Measurements from ENCODE around the gene KCNQ4. TPM values are rescaled to one million over a fixed set of nuclear protein-coding genes. Genes with fewer than 3 reads are reported as not detected.

Gene KCNQ4
- polyA plus RNA-seq, 1 donor = 35.5 TPM

DNA sequence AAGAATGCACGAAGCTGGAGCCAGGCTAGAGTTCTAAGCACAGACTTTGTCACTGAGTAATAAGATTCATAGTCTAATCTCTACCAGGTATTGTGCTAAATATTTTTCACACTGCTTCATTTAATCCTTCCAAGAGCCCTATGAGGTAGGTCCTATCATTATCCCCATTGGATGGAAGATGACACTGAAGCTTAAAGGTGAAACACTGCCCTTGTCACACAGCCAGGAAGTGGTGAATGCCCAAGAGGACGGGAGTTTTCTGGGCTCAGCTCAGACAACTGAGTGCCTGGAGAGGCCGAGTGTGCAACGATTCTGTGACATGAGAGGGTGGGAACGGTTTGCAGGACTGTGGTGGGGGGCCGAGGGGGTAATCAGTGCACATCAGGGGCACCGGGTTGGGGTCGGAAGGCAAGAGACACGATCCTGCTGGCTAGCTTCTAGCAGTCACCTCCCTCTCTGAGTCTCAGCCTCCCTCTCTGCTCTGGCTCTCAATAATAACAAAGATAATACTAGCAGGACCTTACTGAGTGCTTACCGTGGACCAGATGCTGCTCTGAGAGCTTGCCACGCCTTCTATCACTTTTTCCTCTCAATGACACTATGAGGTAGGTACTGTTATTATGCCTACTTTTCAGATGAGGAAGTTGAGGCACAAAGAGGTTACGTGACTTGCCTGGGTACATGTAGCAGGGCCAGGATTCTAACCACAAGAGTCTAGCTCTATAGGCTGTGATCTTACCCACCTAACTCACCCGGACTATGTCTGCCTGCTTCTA, 12.4 kb downstream of the KCNQ4 start:
- no peak for DNase-seq (ENCODE audit: low read depth)

- no peak for DNase-seq (ENCODE audit: low read depth)
These were observed 13.5 kb downstream of the KCNQ4 start for GRCh38 chr1:40796939-40797667.

DNA sequence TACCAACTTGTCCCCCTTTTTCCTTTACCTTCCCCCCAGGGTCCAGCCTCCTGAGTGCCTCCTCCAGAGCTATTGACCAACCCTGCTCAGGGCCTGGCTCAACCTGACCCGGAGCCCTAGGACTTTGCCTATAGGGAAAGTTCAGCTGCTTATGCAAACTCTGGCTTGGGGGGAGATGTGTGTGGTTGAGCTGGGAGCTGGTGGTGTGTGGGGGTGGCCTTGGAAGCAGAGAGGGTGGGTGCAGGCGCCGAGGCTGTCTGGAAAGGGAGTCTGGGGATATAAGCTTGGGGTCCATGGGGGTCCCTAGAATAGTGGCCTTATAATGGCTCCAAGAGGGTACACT, 14.1 kb downstream of the KCNQ4 start:
- DNase-seq (ENCODE audit: low read depth) = no peak

GRCh38 chr1:40798366-40799281, 15.0 kb downstream of the KCNQ4 start:
- no peak for DNase-seq (ENCODE audit: low read depth)

DNA sequence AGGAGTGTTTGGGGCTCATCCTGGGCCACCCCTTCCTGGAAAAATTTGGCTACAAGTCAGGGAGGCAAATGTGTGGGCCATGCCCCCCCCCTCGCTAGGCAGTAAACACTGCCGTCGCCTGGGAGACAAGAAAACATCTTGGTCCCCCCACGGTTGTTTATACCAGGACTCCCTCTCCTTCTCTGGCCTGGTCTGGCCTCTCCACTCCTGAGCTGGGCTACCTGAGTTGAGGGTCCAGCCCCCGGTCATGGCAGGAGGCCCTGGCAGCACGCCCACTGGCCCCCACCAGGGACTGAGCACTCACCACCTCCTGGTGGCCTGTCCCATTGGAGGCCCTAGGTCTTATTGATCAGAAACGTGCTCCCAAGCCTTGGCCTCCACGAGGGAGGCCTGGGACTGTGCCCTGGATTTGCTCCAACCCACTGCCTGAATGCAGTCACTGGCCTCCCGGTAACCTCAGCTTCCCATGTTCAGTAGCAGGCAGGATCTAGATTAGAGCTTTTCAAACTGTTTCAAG, 15.8 kb downstream of the KCNQ4 start:
- DNase-seq (ENCODE audit: low read depth) = peak; percentile 40

- no peak for DNase-seq (ENCODE audit: low read depth)
These were observed 18.1 kb downstream of the KCNQ4 start for GRCh38 chr1:40801742-40802077.

DNA sequence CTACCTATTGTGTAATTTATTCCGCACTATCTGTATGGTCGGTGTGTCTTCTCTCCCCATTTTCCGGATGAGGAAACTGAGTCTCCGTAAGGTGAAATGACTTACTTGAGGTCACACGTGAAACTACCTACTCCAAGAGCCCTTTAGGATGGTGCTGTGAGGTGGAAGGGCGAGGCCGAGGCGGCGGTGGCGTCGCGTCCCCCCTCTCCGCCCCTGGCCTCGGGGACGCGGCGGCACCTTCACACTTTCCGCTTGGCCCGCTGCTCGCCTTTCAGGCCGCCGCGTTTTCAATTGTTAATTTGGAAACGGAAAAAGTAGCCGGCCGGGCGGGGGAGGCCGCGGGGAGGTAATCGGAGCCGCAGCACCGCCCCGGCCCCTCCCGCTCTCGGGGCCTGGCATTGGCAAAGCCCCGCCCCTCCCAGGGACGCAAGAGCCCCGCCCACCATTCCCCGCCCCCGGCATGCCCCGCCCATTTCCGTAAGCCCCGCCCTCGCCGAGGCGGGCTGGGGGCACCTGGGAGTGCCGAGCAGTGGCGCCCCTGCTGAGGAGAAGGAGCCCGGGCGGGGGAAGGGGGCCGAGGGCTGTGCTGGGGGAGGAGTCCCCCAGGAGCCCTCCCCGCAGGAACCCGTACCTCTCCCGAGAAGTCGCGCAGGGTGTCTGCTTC, 18.6 kb downstream of the KCNQ4 start:
- DNase-seq (ENCODE audit: low read depth) = no peak

DNA sequence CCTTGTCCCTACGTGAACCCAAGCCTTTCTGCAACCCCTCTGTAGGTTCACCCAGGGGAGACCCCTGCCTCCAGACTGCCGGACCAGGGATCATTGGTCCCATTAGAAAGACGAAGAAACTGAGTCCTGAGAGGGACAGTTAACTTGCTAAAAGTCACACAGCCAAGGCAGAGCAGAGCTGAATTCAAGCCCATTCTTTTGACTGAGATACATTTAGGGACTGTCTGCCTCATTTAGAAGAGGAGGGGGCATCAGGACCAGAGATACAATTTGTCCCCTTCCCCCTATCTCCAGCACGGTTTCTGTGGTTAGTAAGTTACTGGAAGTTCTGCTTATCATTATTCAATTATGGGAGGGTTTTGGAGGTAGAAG, 19.1 kb downstream of the KCNQ4 start:
- DNase-seq (ENCODE audit: low read depth) = no peak

DNA sequence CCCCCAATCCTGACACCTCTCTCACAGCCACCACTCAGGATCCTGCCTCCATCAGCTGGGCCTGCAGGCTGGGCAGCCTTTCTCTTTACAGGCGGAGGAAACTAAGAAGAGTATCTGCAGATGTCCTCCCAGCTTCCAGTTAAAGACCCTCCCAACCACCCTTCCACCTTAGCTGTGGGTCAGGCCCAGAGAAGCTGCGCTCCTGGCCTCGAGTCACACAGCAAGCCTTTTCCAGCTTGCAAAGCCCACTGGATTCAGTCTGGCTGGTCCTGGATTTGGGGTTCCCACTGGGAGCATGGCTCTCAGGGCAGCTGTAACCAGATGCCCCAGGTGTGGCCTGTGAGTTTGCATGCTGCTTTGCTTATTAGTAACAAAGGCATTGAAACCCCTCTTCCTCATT, 19.9 kb downstream of the KCNQ4 start:
- DNase-seq (ENCODE audit: low read depth) = no peak

- no peak for DNase-seq (ENCODE audit: low read depth)
These were observed 20.3 kb downstream of the KCNQ4 start for GRCh38 chr1:40803902-40804301.

DNA sequence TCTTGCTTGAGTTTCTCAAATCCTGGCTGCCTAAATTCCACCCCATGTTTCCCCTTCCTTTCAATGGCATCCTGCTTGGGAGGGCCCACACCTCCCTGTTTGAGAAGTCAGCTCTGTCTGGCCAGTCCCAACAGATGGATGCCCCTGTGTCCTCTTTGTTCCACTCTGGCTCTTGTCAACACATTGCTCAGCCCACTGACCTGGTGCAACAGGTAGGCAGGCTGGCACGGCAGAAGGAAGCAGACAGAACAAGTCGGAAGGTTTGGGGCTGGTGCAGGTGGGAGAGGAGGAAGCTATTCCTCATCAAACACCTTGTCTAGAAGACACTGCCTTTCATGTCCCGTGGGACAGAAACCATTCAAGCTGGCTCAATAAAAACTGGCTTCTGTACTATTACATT, 22.7 kb downstream of the KCNQ4 start:
- no peak for DNase-seq (ENCODE audit: low read depth)

- DNase-seq (ENCODE audit: low read depth) = peak; percentile 58
These were observed 23.4 kb downstream of the KCNQ4 start for GRCh38 chr1:40806731-40807695.

- no peak for DNase-seq (ENCODE audit: low read depth)
These were observed 24.4 kb downstream of the KCNQ4 start for GRCh38 chr1:40808002-40808401.

- DNase-seq (ENCODE audit: low read depth) = no peak
These were observed 24.9 kb downstream of the KCNQ4 start for GRCh38 chr1:40808444-40808843.

DNA sequence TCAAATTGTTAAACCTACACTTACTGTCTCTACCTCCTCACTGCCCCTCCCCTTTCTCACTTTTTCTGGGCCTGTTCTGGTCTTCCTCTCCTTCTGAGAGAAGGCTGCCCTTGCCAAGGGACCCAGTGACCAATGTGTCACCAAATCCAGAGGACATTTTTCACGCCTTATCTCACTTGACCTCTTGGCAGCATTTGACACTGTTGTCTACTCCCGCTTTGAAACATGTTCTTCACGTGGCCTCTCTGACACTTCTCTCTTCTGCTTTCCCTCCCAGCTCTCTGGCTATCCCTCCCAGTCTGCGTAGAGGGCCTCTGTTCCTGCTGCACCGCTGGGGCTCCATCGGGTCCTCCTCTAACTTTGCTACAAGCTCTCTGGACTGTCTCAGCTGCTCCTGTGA, 25.3 kb downstream of the KCNQ4 start:
- no peak for DNase-seq (ENCODE audit: low read depth)

GRCh38 chr1:40810927-40811326, 27.3 kb downstream of the KCNQ4 start:
- no peak for DNase-seq (ENCODE audit: low read depth)

DNA sequence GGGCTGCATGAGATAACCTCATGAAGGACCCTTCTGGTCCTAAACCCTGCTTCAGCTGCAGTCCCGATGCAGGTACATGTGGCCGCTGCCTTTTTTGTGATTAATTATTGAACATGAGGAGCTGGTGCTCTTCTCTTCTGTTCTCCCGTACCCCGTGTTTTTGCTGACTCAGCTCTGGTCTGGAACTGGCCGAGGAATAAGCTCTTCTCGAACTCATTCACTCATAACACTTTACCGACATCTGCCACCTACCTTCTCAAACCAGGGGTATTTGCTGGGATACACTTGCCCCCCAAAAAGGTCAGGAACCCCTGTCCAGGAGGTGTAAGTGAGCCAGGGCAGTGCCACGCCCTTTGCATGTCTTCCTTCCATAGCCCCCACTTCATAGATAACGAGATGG, 31.8 kb downstream of the KCNQ4 start:
- DNase-seq (ENCODE audit: low read depth) = no peak

GRCh38 chr1:40817791-40818263, 34.2 kb downstream of the KCNQ4 start:
- no peak for DNase-seq (ENCODE audit: low read depth)

- DNase-seq (ENCODE audit: low read depth) = no peak
These were observed 34.8 kb downstream of the KCNQ4 start for GRCh38 chr1:40818264-40818961.

DNA sequence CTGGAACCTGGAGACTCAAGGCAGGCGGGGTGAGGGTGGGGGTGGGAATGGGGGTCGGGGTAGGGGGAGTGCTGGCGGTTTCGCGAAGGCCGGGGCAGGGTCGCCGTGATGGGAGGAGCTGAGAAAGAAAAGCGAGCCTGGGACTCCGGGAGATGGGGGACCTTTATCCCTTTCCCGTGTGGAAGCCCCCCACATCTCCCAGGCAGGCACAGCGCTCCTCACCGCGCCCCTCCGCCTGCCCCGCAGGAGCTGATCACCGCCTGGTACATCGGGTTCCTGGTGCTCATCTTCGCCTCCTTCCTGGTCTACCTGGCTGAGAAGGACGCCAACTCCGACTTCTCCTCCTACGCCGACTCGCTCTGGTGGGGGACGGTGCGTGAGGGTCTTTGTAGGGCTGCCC, 35.5 kb downstream of the KCNQ4 start:
- DNase-seq (ENCODE audit: low read depth) = no peak

Data from forelimb muscle (tissue), 1 donor.